AG08396 (cell line): ENCODE measurements around the gene IGLL5.

Experiments used
- DNase-seq: peaks from one replicate; pipeline ENCODE4 v3.0.0; 2012; ENCODE audit warnings: low spot score, mixed read lengths

IGLL5 gene

DNA sequence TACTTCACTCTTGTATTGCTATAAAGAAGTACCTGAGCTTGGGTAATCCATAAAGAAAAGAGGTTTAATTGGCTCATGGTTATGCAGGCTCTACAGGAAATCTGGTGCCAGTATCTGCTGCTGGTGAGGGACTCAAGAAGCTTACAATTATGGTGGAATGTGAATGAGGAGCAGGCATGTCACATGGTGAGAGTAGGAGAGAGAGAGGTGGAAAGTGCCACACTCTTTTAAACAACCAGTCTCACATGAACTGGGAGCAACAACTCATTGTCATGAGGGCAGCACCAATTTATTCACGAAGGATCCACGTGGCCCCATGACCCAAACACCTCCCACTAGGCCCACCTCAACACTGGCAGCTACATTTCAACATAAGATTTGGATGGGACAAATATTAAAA lies 24.6 kb upstream of the IGLL5 start:
- no peak for DNase-seq

DNA sequence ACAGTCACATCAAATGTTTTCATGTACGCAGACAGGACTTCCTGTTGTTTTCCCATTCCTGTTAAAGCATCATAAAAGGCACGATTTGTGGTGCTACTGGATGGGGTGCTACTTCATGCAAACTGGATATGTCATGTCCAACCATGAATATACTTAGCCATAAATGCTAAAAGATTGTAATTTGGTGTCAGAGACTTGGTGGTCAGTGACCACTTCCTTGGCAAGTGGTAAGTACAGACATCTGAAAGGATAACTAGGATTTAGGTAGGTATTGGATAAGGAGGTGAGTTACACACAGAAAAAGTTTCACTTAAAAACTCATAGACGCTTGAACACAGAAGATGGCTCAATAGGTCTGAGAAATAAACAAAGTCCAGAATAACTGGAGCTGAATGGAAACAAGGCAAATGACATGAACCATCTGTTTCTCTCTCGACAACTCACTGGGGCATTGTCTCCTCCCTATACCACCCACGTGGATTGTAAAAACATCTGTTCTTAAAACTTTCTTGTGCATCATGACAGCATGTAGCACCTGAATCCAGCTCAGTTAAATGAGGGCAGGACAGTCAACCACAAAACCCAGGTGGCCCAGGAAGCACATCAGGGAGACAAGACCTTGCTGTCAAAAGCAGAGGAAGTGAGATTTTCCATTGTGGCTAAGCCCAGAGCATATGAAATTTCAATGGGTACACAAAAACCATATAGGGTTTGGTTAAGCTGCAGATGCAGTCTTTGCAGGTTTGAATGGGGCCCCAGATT lies 22.1 kb upstream of the IGLL5 start:
- no peak for DNase-seq

DNA sequence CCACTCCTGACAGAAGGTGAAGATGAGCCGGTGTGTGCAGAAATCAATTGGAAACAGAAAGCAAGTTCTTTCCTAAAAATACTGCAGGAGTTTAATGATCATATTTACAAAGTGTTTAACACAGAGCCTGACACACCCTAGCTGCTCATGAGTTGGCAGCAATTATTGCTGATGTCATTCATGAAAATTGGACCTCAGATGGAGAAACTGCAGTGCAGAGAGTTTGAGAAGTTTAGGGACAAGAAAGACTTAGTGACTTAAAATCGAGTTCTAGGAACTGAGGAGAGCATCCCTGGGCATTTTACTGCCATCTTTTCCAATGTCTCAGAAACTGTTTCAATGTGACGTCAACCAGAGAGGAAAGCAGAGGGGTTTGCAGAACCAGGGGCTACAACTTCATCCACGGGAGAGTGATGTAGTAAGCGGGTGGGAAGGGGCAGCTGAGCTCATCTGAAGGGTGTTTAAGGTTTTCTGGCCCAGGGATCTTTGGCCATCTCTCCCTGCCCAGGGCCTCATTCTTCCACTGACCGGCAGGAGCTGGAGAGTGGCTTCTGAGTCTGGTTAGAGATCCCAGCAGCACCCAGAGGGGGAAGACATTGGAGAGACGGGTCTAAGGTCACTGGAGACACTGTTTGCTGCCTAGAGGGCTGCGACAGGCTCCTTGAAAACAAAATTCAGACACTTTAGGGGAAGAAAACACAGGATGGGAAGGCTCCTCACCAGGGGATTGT lies 21.1 kb upstream of the IGLL5 start:
- no peak for DNase-seq

DNA sequence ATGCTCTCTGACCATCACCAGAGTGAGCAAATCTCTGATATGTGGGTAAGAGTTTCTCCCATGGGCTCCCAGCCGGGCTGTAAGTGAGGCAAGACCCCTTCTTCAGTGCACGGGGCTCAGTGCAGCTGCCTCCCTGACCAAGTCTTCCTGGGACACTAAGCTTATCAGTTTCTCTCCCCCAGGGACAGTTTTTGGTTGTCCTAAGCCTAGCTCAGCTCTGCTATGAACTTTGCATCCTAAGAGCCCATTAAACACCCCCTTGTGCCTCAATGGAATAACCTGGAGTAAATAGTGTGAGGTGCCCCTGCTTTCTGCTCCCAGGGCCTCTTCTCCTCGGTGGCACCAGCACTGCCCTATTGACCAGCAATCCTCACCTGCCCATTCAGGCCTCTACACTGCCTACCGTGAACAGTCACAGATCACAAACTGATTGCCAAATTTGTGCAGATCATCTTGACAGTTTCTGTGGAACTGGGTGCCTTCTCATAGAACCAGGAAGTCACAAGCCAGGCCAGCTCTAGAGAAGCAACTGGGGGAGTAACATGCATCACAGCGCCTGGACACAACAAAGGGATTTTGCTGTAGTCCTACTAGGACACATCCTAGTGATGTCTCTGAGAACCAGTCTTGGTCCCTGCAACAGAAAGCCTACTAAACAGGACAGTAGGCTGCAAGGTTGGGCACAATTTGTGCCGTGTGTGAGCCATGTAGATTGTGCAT lies 19.5 kb upstream of the IGLL5 start:
- DNase-seq, result no peak

DNA sequence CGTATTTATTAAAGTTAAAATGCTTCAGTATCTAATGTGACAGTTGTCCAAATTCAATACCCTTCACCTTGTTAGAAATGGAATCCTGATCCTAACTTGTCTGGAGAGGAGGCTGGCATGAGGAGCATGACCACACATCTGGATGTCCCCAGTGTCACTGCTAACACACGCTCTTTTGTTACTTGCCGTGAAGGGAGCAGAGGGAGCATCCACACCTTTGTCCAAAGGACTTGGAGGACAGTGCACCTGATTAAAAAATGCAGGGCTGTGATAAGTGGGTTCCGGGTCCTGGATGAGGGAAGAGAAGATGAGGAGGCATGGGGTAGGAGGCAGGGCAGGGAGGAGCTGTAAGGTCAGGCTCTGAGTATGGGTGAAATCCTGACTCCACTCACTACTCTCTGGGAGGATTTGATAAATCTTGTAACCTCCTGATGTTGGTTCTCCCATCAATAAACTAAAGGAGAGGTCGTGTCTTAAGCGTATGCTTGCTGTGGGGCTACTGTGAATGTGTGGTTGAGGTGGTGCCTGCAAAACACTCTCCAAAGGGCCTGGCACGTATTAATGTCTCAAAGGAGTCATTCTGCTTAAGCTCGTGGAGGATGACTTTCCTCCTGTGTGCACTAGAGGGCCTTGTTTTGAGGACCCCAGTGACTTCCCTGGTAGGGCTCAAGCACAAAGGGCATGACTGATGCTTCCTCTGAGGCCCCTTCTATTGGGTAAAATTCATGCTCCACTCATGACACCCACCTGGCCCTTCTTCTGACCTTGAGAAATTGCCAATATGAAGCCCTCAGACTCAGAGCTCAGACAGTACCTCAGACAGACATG lies 16.8 kb upstream of the IGLL5 start:
- DNase-seq, result no peak

DNA sequence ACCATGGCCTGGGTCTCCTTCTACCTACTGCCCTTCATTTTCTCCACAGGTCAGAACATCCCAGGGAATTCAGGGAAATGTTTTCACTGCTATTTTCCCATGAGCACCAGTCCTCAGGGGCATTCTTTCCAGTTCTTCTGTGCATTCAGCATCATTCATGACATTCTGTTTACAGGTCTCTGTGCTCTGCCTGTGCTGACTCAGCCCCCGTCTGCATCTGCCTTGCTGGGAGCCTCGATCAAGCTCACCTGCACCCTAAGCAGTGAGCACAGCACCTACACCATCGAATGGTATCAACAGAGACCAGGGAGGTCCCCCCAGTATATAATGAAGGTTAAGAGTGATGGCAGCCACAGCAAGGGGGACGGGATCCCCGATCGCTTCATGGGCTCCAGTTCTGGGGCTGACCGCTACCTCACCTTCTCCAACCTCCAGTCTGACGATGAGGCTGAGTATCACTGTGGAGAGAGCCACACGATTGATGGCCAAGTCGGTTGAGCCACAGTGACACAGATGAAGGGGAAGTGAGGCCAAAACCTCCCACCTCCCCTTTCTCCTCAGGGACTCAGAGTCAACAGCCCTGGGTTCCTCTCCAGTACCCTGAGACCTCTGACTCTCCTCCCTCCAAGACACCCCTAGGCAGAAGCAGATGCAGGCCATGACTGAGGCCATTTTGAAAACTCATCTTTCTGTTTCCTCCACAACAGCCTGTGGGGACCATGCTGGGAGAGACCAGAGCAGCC lies 15.9 kb upstream of the IGLL5 start:
- DNase-seq, result no peak

DNA sequence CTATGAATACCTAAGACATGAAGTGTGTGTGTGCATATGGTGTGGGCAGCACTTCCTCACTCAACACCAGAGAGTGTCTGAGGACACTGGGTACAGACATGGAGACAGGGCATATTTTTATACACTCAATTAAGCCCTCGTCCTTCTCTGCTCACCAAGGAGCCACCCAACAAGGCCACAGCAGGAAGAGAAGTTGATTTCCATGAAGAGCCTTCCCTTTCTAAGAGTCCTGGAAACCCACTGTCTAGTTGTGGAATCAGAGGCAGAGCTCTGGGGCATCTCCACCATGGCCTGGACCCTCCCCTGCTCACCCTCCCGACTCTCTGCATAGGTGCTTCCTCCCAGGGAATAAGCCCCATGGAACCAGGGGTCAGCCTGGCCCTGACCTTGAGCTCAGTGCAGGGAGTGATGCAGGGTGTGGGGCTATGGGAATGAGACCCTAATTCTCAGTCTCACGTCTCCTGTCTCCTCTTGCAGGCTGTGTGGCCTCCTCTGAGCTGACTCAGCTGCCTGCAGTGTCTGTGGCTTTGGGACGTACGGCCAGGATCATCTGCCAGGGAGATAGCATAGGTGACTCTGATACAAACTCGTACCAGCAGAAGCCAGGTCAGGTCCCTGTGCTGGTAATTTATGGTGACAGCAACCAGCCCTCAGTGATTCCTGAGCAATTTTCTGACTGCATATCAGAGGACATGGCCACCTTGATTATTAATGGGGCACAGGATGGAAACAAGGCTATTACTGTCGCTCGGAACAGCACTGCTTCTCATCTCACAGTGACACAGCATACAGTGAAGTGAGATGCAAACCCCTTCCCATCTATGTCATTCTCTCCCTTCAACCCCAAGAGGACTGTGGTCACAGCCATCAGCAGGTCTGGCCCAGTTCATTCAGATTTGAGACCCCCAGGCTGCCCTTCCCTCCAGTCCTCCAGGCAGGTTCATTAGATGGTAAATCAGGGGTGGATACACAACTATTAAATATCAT lies 14.6 kb upstream of the IGLL5 start:
- no peak for DNase-seq

DNA sequence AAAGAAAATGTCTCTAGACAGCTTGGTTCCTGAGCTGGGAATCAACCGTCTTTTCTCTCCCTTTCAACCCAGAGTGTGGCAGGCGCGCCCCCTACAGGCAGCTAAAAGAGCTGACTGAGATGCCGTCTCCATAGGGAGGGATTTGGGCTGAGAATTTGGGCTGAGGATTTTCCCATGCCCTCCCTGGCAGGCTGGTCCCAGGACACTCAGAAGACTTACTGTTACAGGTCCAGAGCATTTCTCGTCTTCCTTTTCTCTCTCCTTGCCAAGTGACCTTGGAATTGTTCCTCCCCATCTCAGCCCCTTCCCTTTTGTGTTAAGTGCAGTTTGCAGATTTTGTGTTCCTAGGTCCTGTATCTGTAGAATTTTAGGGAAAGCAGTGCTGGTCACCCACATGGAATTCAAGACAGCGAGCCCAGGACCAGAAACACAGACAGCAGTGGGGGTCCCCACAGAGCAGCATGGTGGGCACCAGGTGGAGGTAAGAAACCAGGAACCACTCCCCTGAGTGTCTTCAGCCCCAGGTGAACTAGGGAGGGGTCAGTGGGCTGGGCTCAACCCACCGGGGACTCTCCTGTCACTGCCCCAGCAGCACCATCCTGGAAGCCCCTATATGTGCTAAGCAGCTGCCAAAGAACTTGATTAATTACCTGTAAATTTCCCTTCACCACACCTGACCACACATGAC lies 9.9 kb upstream of the IGLL5 start:
- peak; percentile 70 for DNase-seq

DNA sequence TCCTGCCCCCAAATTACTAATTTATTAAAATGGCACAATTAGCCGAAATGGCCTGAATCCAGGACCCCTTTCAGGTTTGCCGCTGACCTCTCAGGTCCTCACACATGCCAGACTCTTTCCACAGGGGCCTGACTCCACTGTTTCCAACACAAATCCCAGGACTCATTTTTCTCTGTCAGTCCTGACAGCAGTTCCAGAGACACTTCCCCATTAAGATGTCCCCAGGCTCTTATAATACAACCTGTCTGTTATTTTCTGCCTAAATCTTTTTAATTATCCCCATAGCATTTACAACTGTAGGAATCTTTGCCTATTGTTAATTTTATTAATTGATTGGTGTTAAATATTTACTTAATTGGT lies 9.4 kb upstream of the IGLL5 start:
- no peak for DNase-seq

DNA sequence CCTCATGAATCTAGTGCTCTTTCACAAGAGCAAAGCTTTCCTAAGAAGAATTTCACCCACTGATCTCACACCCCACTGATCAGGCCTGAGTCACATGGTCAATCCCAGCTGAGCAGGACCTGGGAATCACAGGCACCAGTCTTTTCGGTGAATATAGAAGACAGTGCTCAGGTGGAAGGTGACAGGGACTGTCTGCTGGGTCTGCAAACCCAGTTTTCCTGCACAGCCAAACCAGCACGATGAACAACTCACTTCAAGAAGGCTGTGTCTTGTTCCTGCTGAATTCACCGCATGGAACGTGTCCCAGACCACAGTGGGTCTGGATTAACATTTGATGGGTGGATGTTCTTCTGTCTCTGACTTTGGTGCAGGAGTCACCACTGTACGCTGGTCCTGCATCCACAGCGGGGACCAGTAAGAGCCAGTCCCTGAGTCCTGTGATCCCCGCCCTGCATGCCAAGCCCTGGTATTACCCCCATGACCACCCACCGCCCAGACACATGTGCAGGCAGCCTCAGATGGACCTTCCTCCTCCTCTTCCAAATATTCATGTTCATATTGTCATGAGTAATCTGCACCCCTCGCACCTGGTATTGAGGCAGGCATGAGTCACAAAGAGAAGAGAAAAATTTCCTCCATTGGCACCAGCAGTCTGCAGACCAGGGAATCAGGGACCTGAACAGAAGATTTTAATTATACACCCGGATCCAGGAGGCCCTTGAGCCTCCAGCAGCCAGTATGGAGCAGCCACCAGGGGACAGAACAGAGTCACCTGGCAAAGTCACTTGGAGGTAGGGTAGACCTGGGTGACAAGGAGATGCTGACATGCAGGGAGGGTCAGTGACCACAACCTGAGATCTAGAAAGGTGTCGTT lies 8.6 kb upstream of the IGLL5 start:
- no peak for DNase-seq

DNA sequence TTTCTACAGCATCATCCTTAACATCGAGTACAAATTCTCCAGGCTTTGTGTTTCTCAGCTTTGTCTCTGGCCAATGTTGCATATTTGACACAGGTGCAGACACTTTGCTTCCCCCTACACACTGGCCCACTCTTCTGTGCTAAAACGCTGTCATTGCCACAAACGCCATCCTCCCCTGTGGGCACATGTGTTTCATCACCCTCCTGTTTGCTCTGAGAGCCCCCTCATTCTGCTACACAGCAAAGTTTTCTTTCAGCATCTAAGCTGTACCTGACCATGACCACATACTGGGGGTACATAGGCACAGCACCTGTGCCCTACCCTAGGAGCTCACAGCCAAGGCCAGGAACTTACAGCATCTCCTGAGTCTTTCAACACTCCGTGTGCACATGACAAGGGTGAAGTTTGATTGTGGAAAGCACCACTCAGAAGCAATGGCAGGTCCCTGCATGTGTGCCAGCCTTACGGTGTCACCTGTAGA lies 7.9 kb upstream of the IGLL5 start:
- no peak for DNase-seq

DNA sequence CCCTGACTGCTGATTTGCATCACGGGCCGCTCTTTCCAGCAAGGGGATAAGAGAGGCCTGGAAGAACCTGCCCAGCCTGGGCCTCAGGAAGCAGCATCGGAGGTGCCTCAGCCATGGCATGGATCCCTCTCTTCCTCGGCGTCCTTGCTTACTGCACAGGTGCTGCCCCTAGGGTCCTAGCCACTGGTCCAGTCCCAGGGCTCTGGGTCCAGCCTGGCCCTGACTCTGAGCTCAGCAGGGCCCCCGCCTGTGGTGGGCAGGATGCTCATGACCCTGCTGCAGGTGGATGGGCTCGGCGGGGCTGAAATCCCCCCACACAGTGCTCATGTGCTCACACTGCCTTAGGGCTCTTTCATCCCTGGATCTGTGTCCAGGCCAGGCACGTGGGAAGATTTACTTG lies 7.0 kb upstream of the IGLL5 start:
- DNase-seq, result no peak

DNA sequence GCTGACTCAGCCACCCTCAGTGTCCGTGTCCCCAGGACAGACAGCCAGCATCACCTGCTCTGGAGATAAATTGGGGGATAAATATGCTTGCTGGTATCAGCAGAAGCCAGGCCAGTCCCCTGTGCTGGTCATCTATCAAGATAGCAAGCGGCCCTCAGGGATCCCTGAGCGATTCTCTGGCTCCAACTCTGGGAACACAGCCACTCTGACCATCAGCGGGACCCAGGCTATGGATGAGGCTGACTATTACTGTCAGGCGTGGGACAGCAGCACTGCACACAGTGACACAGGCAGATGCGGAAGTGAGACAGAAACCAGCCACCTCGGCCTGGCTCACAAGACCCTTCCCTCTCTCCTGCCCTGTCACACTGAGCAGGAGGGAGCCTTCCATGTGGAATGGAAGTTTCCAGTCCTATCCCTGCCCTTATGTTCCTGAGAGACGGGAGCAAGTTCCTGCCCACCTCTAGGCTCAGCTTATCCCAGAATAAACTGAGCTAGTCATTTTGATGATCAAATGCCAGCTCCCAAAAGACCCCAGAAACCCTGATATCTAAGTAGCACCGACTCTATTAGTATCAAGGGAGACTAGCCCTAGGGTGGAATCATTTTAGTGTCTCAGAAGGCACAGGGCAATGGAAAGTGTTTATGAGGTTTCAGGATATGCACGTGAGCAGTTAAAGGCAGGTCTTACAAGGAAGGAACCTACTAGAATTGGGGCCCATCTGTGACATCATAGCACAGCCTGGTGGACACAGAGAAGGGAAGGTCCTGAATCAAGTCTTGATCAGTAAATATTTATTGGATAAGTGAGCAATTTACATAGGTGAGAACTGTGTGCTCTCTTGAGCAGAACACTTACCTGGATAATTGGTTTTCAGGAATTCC lies 6.3 kb upstream of the IGLL5 start:
- DNase-seq, result no peak

DNA sequence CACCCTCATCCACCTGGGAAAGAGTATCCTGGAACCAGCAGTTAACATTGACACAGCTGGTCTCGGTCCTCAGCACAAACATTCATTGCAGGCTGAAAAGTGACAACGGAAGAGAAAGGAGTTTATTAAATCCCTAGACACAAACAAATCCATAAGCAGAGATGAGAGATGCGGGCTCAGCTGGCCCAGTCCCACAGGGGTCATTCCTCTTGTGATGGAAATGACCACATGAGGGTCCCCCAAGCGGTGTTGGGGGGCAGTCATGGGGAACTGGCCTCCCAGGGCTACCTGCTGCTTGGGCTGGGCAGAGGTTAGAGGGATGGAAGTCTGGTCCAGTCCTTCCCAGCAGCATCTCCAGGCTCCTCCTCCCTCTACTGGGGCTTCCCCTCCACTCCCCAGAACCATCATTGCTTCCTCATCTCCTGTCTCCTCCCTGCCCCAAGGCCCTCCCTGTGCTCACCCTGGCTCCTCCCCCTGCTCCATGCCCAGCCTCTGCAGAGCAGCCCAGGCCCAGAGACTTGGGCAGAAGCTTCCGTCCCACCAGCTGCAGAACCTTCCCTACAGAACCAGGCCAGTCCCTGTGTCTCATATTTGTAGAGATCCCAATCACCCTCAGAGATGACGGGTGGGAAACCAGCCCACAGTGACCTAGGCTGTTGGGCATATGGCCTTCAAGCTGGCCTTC lies 5.4 kb upstream of the IGLL5 start:
- no peak for DNase-seq

DNA sequence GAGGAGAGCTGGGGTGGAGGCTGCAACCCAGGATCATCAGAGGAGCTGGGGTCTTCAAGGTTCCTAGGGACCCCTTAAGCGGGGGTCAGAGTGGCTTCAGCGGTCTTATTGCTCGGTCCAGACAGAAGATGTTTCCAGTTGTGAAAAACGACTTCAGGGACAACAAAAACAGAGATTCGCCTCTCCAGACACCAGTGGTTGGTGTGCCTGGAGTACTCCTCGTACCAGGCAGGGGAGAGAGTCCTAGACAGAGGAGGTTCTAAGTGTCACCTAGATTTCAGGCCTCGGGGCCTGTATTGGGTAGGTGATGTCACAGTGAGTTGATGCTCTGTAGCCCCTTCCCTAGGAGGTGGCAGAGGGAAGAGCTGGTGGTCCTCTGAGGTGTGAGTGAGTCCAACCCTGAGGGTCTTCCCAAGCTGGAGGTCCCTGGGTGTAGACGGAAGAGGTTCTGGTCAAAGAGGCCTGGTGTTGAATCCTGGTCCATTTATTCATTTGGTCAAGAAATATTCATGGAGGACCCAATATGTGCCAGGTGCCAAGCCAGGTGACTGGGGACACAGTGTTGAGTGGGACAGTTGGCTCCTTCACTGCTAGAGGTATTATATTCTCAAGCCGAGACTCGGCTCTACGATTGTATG lies 4.4 kb upstream of the IGLL5 start:
- no peak for DNase-seq
